ENCODE data around the gene CEP152. TPM values are rescaled to one million over a fixed set of nuclear protein-coding genes. Genes with fewer than 3 reads are reported as not detected.

The CEP152 gene
- total RNA-seq, 1 experiment from 2014 or later: 27.1 TPM

DNA sequence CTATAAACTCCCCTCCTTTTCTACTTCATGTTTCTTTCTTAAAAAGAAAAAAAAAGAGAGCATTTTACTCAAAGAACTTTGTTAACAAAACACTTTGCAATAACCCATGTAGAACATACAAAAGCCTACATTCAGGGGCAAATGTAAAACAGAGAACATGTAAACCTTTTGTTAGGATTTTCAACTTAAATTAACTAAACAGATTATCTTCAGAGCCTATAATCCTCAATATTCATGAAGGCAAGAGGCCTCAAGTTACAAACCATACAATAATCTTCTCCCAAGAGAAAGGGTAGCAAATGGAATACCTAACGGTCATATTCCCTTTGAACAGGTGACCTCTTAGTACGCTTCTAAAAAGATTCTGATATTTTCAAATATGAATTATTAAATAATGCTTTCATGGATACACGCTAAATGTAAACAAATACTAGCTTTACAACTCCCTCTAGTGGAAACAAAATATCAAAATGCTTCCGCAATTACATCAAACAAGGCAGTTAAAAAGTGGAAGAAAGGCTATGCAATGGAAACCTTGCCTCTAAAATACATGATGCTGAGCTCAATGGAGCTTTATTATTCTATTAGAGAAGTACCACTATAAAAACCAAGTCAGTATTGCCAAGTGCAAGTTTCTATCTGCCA is 9.9 kb downstream of the CEP152 start:
- H3K36me3 Mint-ChIP-seq (ENCODE audit: insufficient read depth, unreplicated experiment): peaks cover 2% of the 10 kb centered on the region
- CTCF ChIA-PET: interaction anchor here (0.7 to 1.4 kb wide), 4 partner anchors 9 to 449 kb away, joined by 3 to 9 read pairs (median 4); partner anchors contain the start of genes CEP152 and EID1
- no peak for DNase-seq
- no peak overlapping the region for H3K4me3 Mint-ChIP-seq (ENCODE audit: low read depth, unreplicated experiment)
- BruUV-seq (replicated peaks): no TSS peak
- H3K4me1 Mint-ChIP-seq (ENCODE audit: low read depth, unreplicated experiment): peaks cover 29% of the 10 kb centered on the region
- intact Hi-C loops (cut with micrococcal nuclease; ENCODE audit: unreplicated experiment): loop anchor here (1.0 to 10.0 kb wide), 2 partner anchors 156 to 443 kb away; partner anchors contain the start of gene FBN1
- TF ChIP-seq, protein P1, sequence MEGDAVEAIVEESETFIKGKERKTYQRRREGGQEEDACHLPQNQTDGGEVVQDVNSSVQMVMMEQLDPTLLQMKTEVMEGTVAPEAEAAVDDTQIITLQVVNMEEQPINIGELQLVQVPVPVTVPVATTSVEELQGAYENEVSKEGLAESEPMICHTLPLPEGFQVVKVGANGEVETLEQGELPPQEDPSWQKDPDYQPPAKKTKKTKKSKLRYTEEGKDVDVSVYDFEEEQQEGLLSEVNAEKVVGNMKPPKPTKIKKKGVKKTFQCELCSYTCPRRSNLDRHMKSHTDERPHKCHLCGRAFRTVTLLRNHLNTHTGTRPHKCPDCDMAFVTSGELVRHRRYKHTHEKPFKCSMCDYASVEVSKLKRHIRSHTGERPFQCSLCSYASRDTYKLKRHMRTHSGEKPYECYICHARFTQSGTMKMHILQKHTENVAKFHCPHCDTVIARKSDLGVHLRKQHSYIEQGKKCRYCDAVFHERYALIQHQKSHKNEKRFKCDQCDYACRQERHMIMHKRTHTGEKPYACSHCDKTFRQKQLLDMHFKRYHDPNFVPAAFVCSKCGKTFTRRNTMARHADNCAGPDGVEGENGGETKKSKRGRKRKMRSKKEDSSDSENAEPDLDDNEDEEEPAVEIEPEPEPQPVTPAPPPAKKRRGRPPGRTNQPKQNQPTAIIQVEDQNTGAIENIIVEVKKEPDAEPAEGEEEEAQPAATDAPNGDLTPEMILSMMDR (IDR thresholded peaks at IDR 0.05; ENCODE audit: unreplicated experiment): no peak
- H3K27ac Mint-ChIP-seq (ENCODE audit: unreplicated experiment): no peak overlapping the region
- no peaks in the 10 kb centered on the region for H3K9me3 Mint-ChIP-seq (ENCODE audit: low read depth, unreplicated experiment)
- no peaks in the 10 kb centered on the region for H3K27me3 Mint-ChIP-seq (ENCODE audit: unreplicated experiment)

DNA sequence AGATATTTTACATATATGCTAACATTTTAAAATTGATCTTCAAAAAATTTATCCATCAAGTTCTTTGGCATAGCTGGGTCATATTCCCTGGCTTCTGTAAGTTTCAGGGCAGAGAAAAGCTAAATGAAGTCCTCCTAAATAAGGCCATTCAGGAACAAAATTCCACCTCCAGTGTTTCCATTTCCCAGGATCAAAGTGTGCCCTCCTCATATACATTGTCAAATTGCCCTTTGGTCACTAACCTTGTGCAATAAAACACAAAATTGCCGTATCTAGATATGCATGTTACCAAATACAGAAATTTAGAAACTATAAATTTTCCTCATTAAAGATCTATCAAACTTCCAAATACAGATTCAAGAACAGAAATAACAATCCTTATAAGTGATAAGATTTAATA is 10.6 kb downstream of the CEP152 start:
- Mint-ChIP-seq H3K27me3 (ENCODE audit: unreplicated experiment) (no peaks in the 10 kb centered on the region), H3K4me3 (ENCODE audit: low read depth, unreplicated experiment) (no peak overlapping the region), H3K4me1 (ENCODE audit: low read depth, unreplicated experiment) (peaks cover 29% of the 10 kb centered on the region), H3K9me3 (ENCODE audit: low read depth, unreplicated experiment) (no peaks in the 10 kb centered on the region), H3K36me3 (ENCODE audit: insufficient read depth, unreplicated experiment) (peaks cover 5% of the 10 kb centered on the region), H3K27ac (ENCODE audit: unreplicated experiment) (no peak overlapping the region)
- DNase-seq: no peak
- CTCF ChIA-PET: no interaction called here
- TF ChIP-seq, protein P1 (IDR thresholded peaks at IDR 0.05; ENCODE audit: unreplicated experiment): no peak
- intact Hi-C loops (cut with micrococcal nuclease; ENCODE audit: unreplicated experiment): loop anchor here (10.0 kb wide), 1 partner anchor 155 kb away; the partner anchor contains the start of gene FBN1
- no TSS peak for BruUV-seq (replicated peaks)

DNA sequence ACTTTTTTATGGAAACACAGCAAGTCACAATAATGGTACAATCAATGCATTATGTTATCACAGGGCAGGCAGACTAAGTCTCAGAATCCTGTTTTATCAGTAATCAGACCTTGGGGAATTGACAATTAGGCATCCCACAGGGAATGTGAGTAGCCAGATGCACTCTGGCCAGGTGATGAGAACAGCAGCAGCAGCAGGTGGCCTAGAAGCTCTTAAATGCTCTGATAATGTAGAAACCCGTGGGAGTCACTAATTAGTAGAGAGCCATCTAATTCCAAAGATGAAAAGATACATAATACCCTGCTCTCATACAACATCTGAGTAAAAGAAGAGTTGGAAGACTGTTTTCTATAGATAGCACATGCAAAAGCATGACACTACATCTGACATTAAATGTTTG is 12.6 kb downstream of the CEP152 start:
- TF ChIP-seq, protein P1 (IDR thresholded peaks at IDR 0.05; ENCODE audit: unreplicated experiment): no peak
- DNase-seq: no peak
- intact Hi-C loops (cut with micrococcal nuclease; ENCODE audit: unreplicated experiment): no loop called here
- Mint-ChIP-seq H3K27ac (ENCODE audit: unreplicated experiment) (peak overlapping the region; percentile 83), H3K36me3 (ENCODE audit: insufficient read depth, unreplicated experiment) (peaks cover 9% of the 10 kb centered on the region), H3K4me1 (ENCODE audit: low read depth, unreplicated experiment) (peaks cover 38% of the 10 kb centered on the region), H3K4me3 (ENCODE audit: low read depth, unreplicated experiment) (peak overlapping the region; percentile 63), H3K9me3 (ENCODE audit: low read depth, unreplicated experiment) (no peaks in the 10 kb centered on the region), H3K27me3 (ENCODE audit: unreplicated experiment) (no peaks in the 10 kb centered on the region)
- no TSS peak for BruUV-seq (replicated peaks)
- CTCF ChIA-PET: interaction anchor here (0.9 kb wide), 1 partner anchor 12 kb away, joined by 3 read pairs; the partner anchor contains the start of gene CEP152

DNA sequence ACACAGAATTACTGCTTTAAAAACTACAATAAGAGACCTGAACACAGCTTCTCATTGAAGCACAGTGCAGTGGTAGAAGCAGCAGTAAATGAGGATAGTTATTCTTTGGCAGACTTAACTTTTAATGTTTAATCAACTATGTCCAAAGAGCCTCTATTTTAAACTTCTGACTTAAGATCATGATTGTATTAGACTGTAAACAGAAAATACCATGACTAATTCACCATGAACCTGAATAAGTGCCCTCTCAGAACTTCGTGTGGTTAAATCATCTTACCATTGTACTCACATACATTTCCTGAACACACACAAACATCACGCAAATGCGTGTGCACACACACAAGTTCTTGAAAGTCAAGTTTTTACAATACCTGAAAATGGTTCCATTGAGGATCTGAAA is 13.9 kb downstream of the CEP152 start:
- no peaks in the 10 kb centered on the region for H3K9me3 Mint-ChIP-seq (ENCODE audit: low read depth, unreplicated experiment)
- H3K4me3 Mint-ChIP-seq (ENCODE audit: low read depth, unreplicated experiment): peak overlapping the region; percentile 63
- DNase-seq: no peak
- peak overlapping the region; percentile 83 for H3K27ac Mint-ChIP-seq (ENCODE audit: unreplicated experiment)
- no TSS peak for BruUV-seq (replicated peaks)
- CTCF ChIA-PET: interaction anchor here (0.6 to 1.0 kb wide), 2 partner anchors 14 to 1676 kb away, joined by 3 to 6 read pairs; partner anchors contain the start of gene CEP152
- TF ChIP-seq, protein P1 (IDR thresholded peaks at IDR 0.05; ENCODE audit: unreplicated experiment): no peak
- H3K36me3 Mint-ChIP-seq (ENCODE audit: insufficient read depth, unreplicated experiment): peaks cover 9% of the 10 kb centered on the region
- H3K27me3 Mint-ChIP-seq (ENCODE audit: unreplicated experiment): no peaks in the 10 kb centered on the region
- peaks cover 38% of the 10 kb centered on the region for H3K4me1 Mint-ChIP-seq (ENCODE audit: low read depth, unreplicated experiment)
- intact Hi-C loops (cut with micrococcal nuclease; ENCODE audit: unreplicated experiment): loop anchor here (2.0 kb wide), 1 partner anchor 34 kb away; no protein-coding TSS in a partner anchor
